SKM-1 treated with dmso at 0.1 percent for 144 hours (cell line): ENCODE data around the gene KCTD14.
"Not testable (repeated sequence)": the region's sequence is repeated elsewhere in the genome, so short reads cannot be mapped to it uniquely, and the experiment has no call there.

ENCODE experiments used
- DNase-seq: peaks from one replicate; lab custom pipeline; 2025; ENCODE audit not compliant: unreplicated experiment; lab: John Stamatoyannopoulos, UW

The KCTD14 gene

GRCh38 chr11:78048561-78048960, 25.5 kb upstream of the KCTD14 start:
- no peak for DNase-seq

GRCh38 chr11:78046486-78046854, 23.4 kb upstream of the KCTD14 start:
- DNase-seq = no peak

GRCh38 chr11:78045851-78046485, 22.9 kb upstream of the KCTD14 start:
- peak; percentile 18 for DNase-seq

GRCh38 chr11:78044706-78045105, 21.6 kb upstream of the KCTD14 start:
- no peak for DNase-seq

GRCh38 chr11:78041843-78042440, 18.9 kb upstream of the KCTD14 start:
- DNase-seq = no peak

- not testable (repeated sequence) for DNase-seq
Observed at GRCh38 chr11:78041380-78041719, 18.3 kb upstream of the KCTD14 start.

GRCh38 chr11:78040691-78041379, 17.8 kb upstream of the KCTD14 start:
- DNase-seq = no peak

GRCh38 chr11:78039919-78040671, 17.0 kb upstream of the KCTD14 start:
- peak; percentile 41 for DNase-seq

GRCh38 chr11:78039391-78039918, 16.4 kb upstream of the KCTD14 start:
- DNase-seq = no peak

GRCh38 chr11:78038697-78039313, 15.7 kb upstream of the KCTD14 start:
- no peak for DNase-seq

- no peak for DNase-seq
Observed at GRCh38 chr11:78037825-78038620, 14.9 kb upstream of the KCTD14 start.

GRCh38 chr11:78037056-78037455, 14.0 kb upstream of the KCTD14 start:
- DNase-seq = no peak

- DNase-seq = no peak
Observed at GRCh38 chr11:78036313-78036712, 13.2 kb upstream of the KCTD14 start.

GRCh38 chr11:78034623-78035022, 11.5 kb upstream of the KCTD14 start:
- no peak for DNase-seq

- no peak for DNase-seq
Observed at GRCh38 chr11:78033040-78033439, 10.0 kb upstream of the KCTD14 start.

GRCh38 chr11:78032090-78032489, 9.0 kb upstream of the KCTD14 start:
- no peak for DNase-seq

- no peak for DNase-seq
Observed at GRCh38 chr11:78031629-78032028, 8.6 kb upstream of the KCTD14 start.

GRCh38 chr11:78030429-78031325, 7.6 kb upstream of the KCTD14 start:
- no peak for DNase-seq

GRCh38 chr11:78028423-78028822, 5.3 kb upstream of the KCTD14 start:
- DNase-seq = not testable (repeated sequence)
